Right renal cortex interstitium (tissue), 3 donors: ENCODE measurements around the gene PKNOX1. TPM values are rescaled to one million over a fixed set of nuclear protein-coding genes. Genes with fewer than 3 reads are reported as not detected.
"Not testable (repeated sequence)": the region's sequence is repeated elsewhere in the genome, so short reads cannot be mapped to it uniquely, and the experiment has no call there.

Experiments used
- DNase-seq, 3 donors: peaks; one replicate each; pipeline ENCODE4 v3.0.0-alpha.2; 2013; ENCODE audit warnings: low read depth in 3 of 3, low spot score in 2 of 3
- polyA plus RNA-seq, 3 donors: library from polyadenylated mRNA; unstranded; fragments of 120-200 nt; gene quantifications; one replicate each; pipeline ENCODE4 v1.2.1, GENCODE V29; 2013; ENCODE audit not compliant: insufficient read length in 3 of 3

PKNOX1 gene
- polyA plus RNA-seq, 3 donors: 24.1 to 27.4 (median 25.0) TPM

- DNase-seq: not testable (repeated sequence)
Observed at GRCh38 chr21:43043291-43043690, 68.9 kb downstream of the PKNOX1 start.

DNA sequence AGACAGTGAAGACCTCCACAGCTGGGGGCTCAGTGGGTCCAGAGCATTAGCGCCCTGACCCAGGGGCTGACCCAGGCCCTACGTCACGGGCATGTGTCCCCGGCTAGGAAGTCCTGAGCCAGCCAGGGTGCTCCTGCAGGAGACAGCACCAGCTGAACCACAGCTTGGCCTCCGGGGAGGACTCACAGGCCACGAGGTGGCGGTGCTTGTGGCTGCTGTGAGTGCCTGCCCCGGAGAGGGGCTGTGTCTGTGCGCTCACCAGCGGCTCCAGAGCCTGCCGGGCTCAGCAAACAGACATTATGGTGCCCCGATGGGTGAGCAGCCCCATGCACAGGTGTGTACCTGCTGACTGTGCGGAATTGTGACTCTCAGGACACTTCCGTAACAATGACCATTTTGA is 70.2 kb downstream of the PKNOX1 start:
- not testable (repeated sequence) for DNase-seq

DNA sequence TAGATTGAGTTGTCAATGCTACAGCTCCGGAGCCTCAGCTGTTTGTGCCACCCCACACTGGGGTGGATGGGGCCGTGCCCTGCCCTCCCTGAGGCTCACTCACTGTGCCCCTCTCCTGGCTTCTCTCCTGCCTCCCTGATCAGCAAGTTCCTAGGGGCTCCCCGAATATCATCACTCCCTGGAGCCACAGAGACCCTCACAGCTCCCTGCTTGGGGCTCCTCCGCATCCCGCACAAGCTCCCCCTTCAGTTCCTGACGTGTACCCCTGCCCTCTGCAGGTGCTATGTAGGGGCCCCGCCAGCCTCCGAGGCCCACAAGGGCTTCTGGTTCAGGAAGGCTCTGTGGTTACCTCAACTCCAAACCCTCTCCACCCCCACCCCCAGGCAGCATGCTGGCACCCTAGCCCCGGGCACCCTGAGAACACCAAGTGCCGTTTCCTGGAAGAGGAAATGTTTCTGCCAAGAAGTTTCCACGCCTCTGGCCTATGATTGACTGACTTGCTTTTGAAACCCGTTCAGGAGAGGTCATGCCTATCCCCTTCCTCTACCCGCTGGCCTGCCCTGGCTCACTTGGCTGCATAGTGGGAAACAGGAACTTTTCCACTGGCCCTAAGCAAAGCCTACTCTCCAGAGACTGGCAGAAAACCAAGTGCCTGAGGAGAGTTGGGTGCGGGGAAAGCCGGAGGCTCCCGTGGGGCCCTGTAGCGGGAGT is 71.0 kb downstream of the PKNOX1 start:
- not testable (repeated sequence) for DNase-seq

GRCh38 chr21:43045876-43046821 is 71.8 kb downstream of the PKNOX1 start:
- DNase-seq: not testable (repeated sequence)

DNA sequence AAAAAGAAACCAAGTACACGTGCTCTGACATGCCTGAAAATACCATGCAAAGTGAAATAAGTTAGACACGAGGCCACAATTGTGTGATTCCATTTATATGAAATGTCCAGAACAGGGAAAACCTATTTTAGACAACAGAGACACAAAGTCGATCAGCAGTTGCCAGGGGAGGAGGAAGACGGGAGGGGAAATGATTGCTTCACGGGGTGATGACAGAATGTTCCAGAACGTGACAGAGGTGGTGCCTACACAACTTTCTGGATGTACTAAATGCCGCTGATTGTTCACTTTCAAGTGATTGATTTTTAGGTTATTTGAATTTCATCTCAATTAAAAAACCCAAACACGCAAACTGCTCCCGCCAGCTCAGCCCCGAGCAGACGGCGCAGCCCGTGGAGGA is 78.8 kb downstream of the PKNOX1 start:
- not testable (repeated sequence) for DNase-seq

DNA sequence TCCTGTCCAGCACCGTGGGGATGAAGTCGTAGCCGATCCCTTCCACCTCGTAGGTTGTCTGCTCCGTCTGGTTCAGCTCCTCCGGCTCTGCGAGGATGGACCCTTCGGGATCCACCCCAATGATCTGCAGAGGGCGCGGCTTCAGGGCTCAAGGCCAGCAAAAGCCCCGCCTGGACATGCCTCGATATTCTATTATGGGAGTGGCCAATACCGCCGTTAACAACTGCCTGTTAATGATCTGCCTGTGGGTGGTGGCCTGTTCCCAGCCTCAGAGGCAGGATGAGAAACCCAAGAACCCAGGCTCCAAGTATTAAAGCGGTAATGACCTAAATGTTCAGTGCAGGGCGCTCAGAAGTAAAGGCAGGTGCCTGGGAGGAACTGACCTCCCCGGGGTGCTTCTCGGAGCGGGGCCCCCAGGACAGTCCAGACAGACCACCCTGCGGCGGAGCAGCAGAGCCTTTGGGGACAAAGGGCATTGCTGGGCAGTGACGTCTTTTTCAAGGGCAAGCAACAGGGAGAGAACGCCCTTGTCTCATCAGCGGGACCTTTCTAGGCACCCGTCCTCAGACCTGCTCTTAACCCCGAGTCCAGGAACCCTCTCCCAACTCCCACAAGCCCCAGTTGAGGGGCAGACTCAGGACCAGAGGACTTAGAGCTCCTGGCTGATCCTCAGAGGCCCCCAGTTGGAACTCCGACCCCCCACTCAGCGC is 88.7 kb downstream of the PKNOX1 start:
- not testable (repeated sequence) for DNase-seq

DNA sequence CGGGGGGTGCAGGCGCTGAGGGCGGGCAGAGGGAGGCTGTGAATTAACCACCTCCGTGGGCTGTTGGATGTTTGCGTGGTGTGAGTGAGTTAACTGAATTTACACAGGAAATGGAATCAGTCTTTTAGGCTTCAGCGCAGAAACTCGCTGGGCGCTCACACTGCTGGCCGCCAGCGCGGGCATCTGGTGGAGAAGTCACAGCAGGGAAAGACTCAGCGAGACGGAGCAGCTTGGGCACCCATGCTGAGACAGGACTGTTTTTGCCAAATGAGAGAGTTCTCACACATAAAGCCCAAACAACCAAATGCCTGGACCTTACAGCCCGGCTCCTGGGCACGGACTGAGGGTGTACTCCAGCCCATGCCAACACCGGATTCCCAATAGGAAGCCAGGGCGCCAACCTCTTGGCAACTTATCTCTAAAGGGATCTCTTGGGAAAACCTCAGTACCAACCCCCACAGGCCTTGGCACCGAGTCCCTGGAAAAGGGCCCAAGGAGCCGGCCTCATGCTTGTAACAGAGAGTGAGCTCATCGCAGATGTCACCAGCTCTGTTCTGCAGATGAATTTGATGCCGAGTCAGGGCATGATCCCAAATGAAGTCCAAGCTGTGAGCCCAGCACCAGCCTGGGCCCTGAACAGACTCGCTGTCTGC is 90.0 kb downstream of the PKNOX1 start:
- not testable (repeated sequence) for DNase-seq

- not testable (repeated sequence) for DNase-seq
Observed at GRCh38 chr21:43065991-43066390, 91.6 kb downstream of the PKNOX1 start.

DNA sequence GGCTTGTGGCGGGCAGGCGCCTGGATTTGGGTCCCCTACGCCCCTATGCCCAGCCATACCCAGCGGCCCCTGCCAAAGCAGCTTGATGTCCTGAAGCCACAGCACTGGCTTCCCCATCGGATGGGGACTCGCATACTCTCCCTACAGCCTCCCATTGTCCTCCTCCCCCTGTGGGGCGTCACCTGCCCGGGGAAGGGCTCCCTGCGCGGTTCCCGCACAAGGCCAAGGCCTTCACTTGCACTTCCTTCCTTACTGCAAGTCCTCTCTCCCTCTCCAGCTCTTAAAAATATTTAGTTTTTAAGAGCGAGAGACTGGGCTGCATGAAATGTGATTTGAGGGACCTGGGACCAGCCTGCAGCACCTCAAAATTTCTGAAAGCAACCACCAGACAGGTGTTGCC is 92.3 kb downstream of the PKNOX1 start:
- not testable (repeated sequence) for DNase-seq

DNA sequence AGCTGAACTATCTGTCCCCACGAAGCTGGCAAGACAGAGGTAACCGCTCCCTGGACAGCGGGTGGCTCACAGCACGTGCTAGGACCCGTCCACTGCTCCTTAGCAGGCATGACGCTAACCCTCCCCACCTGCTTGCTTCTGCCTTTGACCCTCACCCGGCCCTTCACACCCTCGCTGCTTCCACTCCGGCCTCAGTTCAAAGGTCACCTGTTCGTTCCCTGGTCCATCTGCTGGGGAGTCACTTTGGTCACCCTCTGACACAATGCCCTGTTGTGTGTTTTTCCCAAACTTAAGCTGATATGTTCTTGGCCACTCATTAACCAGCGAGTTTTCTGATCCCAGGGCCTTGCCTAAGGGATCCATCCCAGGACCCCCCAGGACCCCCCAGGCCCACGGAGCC is 93.7 kb downstream of the PKNOX1 start:
- not testable (repeated sequence) for DNase-seq

DNA sequence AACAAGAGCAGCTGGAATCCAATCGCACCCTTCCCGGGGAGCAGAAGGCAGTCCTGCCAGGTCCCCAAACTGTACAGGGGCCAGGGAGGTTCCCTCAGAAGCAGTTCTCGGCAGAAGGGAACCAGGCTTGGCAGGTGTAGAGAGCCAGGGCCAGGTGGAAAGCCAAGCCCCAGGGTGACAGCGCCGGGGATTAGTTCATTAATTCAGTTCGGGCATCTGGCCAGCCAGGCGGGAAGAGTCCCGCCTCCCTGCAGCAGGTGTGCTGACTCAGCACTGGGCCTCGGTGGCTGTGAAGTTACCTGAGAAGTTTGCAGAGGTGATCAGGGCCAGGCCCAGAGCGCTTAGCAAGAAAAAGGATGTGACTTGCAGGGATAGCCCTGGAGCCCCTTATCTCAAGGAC is 95.3 kb downstream of the PKNOX1 start:
- not testable (repeated sequence) for DNase-seq

DNA sequence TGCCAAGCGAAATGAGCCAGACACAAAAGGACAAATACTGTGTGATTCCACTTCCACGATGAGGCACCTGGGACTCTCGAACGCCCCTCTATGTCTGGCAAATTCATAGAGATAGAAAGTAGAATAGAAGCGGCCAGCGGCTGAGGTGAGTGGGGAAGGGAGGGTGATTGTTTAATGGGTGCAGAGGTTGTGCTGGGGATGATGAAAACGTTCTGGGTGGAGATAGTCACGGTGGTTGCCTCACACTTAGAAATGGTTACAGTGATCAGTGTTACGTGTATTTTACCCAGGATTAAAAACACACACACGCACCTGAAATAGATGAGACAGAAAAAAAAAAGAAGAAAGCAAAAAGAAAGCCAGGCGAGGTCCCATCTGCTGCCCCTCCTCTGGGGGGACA is 98.4 kb downstream of the PKNOX1 start:
- DNase-seq: not testable (repeated sequence)

DNA sequence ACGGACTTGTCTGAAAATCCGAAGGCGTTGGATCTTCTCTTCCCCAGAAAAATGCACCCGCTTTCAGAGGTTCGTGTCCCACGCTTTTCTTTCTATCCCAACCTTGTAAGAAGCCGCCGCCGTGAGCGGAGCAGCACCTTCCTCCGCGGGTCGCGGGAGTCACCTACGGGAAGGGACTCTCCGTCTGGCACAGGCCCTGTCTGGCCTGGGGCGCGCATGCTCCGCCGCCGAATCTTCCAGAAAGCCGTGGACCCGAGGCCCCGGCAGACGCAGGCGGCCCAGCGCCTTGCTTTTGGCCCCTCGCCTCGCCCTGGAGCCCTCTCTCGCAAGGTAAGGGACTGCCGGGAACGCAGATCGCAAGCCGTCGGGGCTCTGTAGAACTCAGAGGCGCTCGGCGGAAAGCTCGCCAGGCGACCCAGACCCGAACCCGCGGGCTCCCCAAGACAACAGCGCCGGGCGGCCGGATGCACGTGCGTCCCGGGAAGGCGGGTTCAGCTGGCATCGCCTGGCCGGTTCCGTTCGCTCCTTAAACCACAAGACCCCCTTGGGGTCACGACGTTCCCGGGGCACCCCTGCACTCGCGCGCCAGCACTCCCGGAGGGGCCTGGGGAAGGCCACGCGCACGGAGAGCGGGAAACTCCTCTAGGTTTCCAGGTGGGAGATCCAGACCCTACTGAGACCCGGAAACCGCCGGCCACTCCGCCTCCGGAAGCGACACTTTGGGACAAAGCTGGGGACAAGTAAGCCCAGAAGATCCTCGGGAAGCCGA is 100.2 kb downstream of the PKNOX1 start:
- DNase-seq: not testable (repeated sequence)

DNA sequence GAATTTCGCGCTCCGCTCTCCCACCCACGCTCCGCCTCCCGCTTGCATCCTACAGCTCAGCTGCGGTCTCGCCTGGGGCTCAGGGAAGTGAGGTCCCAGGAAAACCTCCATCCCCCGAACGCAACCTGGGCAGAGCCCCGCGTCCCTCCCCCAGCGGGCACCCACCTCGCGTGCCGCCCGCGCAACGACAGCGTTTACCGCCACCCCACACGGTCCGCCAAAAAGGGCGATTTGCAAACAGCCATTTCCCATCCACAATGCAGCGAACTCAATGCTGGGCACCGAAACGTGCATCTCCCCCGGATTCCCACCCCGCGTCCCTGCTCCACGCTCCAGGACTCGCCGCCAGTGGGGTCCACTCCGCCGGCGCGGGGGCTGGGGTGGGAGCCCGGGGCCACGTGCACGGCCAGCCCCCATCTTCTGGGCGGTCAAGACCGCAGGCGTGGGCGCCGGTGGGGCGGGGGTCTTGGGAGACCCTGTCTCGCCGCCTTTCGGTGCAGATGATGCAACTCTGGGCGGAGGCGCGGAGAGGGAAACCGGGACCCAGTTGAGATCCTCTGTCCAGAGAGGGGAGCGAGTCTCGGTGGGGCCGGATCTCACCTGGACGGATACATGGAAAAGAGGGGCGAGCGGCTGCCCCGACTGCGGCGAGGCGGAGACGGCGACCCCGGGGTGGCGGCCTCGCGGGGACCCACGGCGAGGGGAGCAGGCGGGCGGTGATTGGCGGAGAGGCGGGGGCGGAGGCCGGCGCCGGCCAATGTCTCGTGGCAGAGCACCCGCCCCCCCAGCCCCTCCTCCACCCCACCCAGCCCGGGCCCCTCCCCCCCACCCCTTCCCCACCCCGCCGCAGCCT is 101.0 kb downstream of the PKNOX1 start, which contains the start of gene CBS:
CBS (minus strand) TSS at position 666 of the 853 bp plus-strand sequence. CDS start 3,642 bp downstream, outside the sequence.
- not testable (repeated sequence) for DNase-seq

DNA sequence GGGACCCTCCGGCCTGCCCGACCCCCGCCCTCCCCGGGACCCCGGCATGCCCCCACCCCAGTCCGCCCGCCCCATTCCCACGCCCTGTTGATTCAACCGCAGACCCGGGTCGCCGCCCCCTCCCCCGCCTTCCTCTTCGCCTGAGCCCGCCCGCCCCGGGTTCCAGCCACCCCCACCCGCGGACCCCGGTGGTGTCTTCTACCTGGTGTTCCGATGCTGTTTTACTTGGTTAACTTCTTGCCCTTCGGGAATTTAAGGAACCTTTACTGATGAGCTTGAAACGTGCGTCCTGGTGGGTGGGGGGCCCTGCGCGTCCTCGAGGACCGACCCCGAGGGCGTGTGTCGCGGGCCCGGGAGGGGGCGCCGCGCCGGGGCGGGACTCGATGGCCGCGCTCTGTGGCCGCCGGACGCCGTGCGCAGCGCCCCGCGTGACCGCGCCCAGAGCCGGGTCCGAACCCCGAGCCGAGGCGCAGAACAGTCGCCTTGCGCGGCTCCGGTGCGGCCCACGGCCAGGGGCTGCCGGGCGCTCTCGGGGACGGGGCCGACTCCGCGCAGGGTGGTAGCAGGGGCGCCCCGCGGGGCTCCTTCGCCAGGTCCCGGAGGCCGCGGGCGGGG is 101.8 kb downstream of the PKNOX1 start:
- not testable (repeated sequence) for DNase-seq

GRCh38 chr21:43076643-43077042 is 102.3 kb downstream of the PKNOX1 start:
- DNase-seq: not testable (repeated sequence)

GRCh38 chr21:43082587-43083300 is 108.4 kb downstream of the PKNOX1 start:
- not testable (repeated sequence) for DNase-seq
